C4-2B (cell line): Measurements from ENCODE around the gene LUZP1.

Source experiments
- ZFX ChIP-seq: fragments of 450-650 bp; IDR thresholded peaks from 2 replicates; pipeline ENCODE4 v1.6.1; 2017
- TF ChIP-seq, protein P1 (sequence below): fragments of 450-650 bp; conservative IDR thresholded peaks from 2 replicates; pipeline ENCODE4 v1.5.1; 2017; ENCODE audit warnings: mild to moderate bottlenecking

GRCh38 chr1:23208527-23208926 is 39.9 kb upstream of the LUZP1 start:
- TF ChIP-seq, protein P1, sequence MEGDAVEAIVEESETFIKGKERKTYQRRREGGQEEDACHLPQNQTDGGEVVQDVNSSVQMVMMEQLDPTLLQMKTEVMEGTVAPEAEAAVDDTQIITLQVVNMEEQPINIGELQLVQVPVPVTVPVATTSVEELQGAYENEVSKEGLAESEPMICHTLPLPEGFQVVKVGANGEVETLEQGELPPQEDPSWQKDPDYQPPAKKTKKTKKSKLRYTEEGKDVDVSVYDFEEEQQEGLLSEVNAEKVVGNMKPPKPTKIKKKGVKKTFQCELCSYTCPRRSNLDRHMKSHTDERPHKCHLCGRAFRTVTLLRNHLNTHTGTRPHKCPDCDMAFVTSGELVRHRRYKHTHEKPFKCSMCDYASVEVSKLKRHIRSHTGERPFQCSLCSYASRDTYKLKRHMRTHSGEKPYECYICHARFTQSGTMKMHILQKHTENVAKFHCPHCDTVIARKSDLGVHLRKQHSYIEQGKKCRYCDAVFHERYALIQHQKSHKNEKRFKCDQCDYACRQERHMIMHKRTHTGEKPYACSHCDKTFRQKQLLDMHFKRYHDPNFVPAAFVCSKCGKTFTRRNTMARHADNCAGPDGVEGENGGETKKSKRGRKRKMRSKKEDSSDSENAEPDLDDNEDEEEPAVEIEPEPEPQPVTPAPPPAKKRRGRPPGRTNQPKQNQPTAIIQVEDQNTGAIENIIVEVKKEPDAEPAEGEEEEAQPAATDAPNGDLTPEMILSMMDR: no peak
- TF ChIP-seq ZFX: no peak
